ENCODE results near the gene THSD7B.

The THSD7B gene

DNA sequence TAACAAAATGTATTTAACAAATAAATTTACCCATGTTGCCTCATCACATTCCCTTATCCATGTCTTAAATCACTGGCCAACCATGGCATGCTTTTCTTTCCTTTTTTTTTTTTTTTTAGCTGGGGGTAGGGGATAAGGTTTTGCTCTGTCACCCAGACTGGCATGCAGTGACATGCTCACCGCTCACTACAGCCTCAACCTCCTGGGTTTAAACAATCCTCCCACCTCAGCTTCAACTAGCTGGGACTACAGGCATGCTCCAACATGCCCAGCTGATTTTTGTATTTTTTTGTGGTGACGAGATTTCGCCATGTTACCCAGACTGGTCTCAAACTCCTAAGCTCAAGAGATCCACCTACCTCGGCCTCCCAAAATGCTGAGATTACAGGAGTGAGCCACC is 266.4 kb downstream of the THSD7B start:
- TF ChIP-seq TAF1 (IDR thresholded peaks at IDR 0.05; ENCODE audit: low read depth) (no peak), RAD21 (IDR thresholded peaks at IDR 0.05; ENCODE audit: low read depth) (no peak), TCF12 (IDR thresholded peaks at IDR 0.05; ENCODE audit: low read depth) (no peak), FOXM1 (IDR thresholded peaks at IDR 0.05; ENCODE audit: borderline replicate concordance, low read depth) (no peak), EP300 (IDR thresholded peaks at IDR 0.05; ENCODE audit: borderline replicate concordance) (no peak), ZBTB7A (IDR thresholded peaks at IDR 0.05; ENCODE audit: low read depth) (no peak), CEBPB (IDR thresholded peaks at IDR 0.05) (no peak), NFIC (IDR thresholded peaks at IDR 0.05) (no peak), CREB1 (IDR thresholded peaks at IDR 0.05; ENCODE audit: low read depth) (no peak), MAX (IDR thresholded peaks at IDR 0.05) (no peak), YY1 (IDR thresholded peaks at IDR 0.05; ENCODE audit: low read depth) (no peak), EGR1 (IDR thresholded peaks at IDR 0.05) (no peak), TEAD4 (IDR thresholded peaks at IDR 0.05) (no peak)
- TF ChIP-seq, protein P1, sequence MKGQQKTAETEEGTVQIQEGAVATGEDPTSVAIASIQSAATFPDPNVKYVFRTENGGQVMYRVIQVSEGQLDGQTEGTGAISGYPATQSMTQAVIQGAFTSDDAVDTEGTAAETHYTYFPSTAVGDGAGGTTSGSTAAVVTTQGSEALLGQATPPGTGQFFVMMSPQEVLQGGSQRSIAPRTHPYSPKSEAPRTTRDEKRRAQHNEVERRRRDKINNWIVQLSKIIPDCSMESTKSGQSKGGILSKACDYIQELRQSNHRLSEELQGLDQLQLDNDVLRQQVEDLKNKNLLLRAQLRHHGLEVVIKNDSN (IDR thresholded peaks at IDR 0.05): no peak
- TF ChIP-seq, protein P2, sequence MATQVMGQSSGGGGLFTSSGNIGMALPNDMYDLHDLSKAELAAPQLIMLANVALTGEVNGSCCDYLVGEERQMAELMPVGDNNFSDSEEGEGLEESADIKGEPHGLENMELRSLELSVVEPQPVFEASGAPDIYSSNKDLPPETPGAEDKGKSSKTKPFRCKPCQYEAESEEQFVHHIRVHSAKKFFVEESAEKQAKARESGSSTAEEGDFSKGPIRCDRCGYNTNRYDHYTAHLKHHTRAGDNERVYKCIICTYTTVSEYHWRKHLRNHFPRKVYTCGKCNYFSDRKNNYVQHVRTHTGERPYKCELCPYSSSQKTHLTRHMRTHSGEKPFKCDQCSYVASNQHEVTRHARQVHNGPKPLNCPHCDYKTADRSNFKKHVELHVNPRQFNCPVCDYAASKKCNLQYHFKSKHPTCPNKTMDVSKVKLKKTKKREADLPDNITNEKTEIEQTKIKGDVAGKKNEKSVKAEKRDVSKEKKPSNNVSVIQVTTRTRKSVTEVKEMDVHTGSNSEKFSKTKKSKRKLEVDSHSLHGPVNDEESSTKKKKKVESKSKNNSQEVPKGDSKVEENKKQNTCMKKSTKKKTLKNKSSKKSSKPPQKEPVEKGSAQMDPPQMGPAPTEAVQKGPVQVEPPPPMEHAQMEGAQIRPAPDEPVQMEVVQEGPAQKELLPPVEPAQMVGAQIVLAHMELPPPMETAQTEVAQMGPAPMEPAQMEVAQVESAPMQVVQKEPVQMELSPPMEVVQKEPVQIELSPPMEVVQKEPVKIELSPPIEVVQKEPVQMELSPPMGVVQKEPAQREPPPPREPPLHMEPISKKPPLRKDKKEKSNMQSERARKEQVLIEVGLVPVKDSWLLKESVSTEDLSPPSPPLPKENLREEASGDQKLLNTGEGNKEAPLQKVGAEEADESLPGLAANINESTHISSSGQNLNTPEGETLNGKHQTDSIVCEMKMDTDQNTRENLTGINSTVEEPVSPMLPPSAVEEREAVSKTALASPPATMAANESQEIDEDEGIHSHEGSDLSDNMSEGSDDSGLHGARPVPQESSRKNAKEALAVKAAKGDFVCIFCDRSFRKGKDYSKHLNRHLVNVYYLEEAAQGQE (IDR thresholded peaks at IDR 0.05; ENCODE audit: low read depth): no peak

GRCh38 chr2:137036619-137037018 is 271.3 kb downstream of the THSD7B start:
- TF ChIP-seq EP300 (IDR thresholded peaks at IDR 0.05; ENCODE audit: borderline replicate concordance) (no peak), CEBPB (IDR thresholded peaks at IDR 0.05) (no peak), TEAD4 (IDR thresholded peaks at IDR 0.05) (no peak), EGR1 (IDR thresholded peaks at IDR 0.05) (no peak), MAX (IDR thresholded peaks at IDR 0.05) (no peak)

DNA sequence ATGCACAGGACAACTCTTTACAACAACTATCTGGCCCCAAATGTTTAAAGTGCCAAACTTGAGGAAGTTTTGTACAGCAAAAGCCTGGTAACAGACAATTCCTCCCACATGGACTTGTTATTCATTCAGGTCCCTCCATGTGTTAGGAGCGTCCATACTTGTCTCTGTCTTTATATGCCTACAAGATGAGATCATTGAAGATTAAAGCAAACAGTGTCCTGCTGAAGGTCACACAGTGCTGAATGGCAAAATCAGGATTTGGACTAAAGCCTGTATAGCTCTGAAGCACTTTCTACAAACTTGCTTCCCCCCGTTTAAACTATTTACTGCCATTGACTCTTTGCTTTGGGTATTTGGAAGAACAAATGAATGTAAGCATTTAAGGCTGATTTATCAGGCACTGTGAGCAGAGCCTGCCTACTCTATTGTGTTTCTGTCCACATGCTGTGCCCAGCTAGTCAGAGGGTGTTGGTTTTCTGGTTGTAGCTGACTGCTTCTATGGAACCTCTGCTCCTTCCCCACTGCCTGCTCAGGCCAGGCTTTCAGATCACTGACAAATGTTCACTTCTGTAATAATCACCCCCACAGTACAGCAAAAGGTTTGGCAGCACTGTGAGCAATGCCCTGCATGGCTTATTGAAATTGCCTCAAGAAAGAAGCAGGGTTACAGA is 274.3 kb downstream of the THSD7B start:
- TF ChIP-seq, protein P1 (IDR thresholded peaks at IDR 0.05): no peak
- TF ChIP-seq TAF1 (IDR thresholded peaks at IDR 0.05; ENCODE audit: low read depth) (no peak), FOXM1 (IDR thresholded peaks at IDR 0.05; ENCODE audit: borderline replicate concordance, low read depth) (no peak), RAD21 (IDR thresholded peaks at IDR 0.05; ENCODE audit: low read depth) (no peak), EGR1 (IDR thresholded peaks at IDR 0.05) (no peak), ZBTB7A (IDR thresholded peaks at IDR 0.05; ENCODE audit: low read depth) (no peak), YY1 (IDR thresholded peaks at IDR 0.05; ENCODE audit: low read depth) (no peak), CREB1 (IDR thresholded peaks at IDR 0.05; ENCODE audit: low read depth) (no peak), MAX (IDR thresholded peaks at IDR 0.05) (no peak), CEBPB (IDR thresholded peaks at IDR 0.05) (no peak), TEAD4 (IDR thresholded peaks at IDR 0.05) (no peak), NFIC (IDR thresholded peaks at IDR 0.05) (no peak), EP300 (IDR thresholded peaks at IDR 0.05; ENCODE audit: borderline replicate concordance) (no peak), TCF12 (IDR thresholded peaks at IDR 0.05; ENCODE audit: low read depth) (no peak)
- TF ChIP-seq, protein P2 (IDR thresholded peaks at IDR 0.05; ENCODE audit: low read depth): no peak

DNA sequence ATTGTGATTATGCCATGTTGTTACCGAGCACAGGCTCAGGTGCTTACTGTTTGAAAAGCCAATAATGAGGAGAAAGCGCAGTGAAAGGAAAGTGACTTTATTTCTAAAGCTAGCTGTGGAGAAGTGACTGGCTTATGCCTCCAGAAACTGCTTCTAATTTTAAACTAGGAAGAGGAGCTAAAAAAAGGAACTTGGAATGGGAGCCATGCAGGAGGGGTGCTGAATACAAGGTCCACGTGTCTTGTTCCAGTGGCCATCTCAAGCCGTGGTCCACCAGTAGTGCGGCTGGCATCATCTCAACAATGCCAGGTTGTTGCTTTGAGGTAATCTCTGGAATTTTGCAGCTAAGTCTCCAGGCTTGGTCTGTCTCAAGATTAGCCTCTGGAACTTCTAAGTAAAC is 282.0 kb downstream of the THSD7B start:
- TF ChIP-seq YY1 (IDR thresholded peaks at IDR 0.05; ENCODE audit: low read depth): no peak

DNA sequence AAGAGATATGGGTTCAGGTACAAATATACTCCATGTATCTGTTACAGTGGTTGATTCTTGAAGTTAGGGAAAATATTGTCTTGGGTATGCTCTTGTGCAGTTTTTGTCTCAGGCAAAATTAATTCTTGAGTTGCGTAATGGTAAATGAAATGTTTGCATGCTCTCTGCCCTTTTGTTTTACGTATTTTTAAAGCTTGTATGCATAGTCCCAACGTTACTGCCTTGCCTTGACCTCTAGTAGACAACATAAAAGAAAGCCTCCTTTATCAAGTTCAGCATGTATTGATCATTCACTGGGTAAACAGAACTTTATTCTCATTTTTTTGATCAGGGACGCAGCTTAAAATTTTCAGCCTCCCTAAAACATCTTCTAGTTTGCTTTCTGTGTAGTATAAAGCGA is 283.1 kb downstream of the THSD7B start:
- no peak for TF ChIP-seq TEAD4 (IDR thresholded peaks at IDR 0.05)
- TF ChIP-seq CREB1 (IDR thresholded peaks at IDR 0.05; ENCODE audit: low read depth): no peak
- no peak for TF ChIP-seq CEBPB (IDR thresholded peaks at IDR 0.05)
- TF ChIP-seq NFIC (IDR thresholded peaks at IDR 0.05): no peak
- no peak for TF ChIP-seq YY1 (IDR thresholded peaks at IDR 0.05; ENCODE audit: low read depth)
- no peak for TF ChIP-seq TCF12 (IDR thresholded peaks at IDR 0.05; ENCODE audit: low read depth)
- no peak for TF ChIP-seq FOXM1 (IDR thresholded peaks at IDR 0.05; ENCODE audit: borderline replicate concordance, low read depth)
- no peak for TF ChIP-seq EP300 (IDR thresholded peaks at IDR 0.05; ENCODE audit: borderline replicate concordance)
- TF ChIP-seq, protein P1 (IDR thresholded peaks at IDR 0.05): no peak
- no peak for TF ChIP-seq ZBTB7A (IDR thresholded peaks at IDR 0.05; ENCODE audit: low read depth)
- TF ChIP-seq MAX (IDR thresholded peaks at IDR 0.05): no peak
- no peak for TF ChIP-seq EGR1 (IDR thresholded peaks at IDR 0.05)
- TF ChIP-seq TAF1 (IDR thresholded peaks at IDR 0.05; ENCODE audit: low read depth): no peak
- no peak for TF ChIP-seq RAD21 (IDR thresholded peaks at IDR 0.05; ENCODE audit: low read depth)
- TF ChIP-seq, protein P2 (IDR thresholded peaks at IDR 0.05; ENCODE audit: low read depth): no peak
